Ascending aorta (tissue), 2 donors: Measurements from ENCODE around the gene STK32B. TPM values are rescaled to one million over a fixed set of nuclear protein-coding genes. Genes with fewer than 3 reads are reported as not detected.

Source experiments
- DNase-seq, 2 donors: peaks; one replicate each; pipeline ENCODE4 v3.0.0-alpha.2; 2019; ENCODE audit warnings: low spot score in 2 of 2
- H3K27ac ChIP-seq, 2 donors: fragments of 200-600 bp; sonication (generic); one replicate each; pipeline ENCODE4 v1.5.1; 2016 to 2017; ENCODE audit warnings: mild to moderate bottlenecking in 1 of 2
- H3K27me3 ChIP-seq: fragments of 200-600 bp; sonication (generic); one replicate; pipeline ENCODE4 v1.5.1; 2017
- H3K36me3 ChIP-seq, 2 donors: fragments of 200-600 bp; sonication (generic); one replicate each; pipeline ENCODE4 v1.5.1; 2016
- H3K4me1 ChIP-seq, 2 donors: fragments of 200-600 bp; sonication (generic); one replicate each; pipeline ENCODE4 v1.5.1; 2016 to 2017; ENCODE audit warnings: mild to moderate bottlenecking in 1 of 2
- H3K4me3 ChIP-seq, 2 donors: fragments of 200-600 bp; sonication (generic); one replicate each; pipeline ENCODE4 v1.5.1; 2016 to 2017; ENCODE audit warnings: mild to moderate bottlenecking in 1 of 2
- H3K9me3 ChIP-seq, 2 donors: fragments of 200-600 bp; sonication (generic); one replicate each; pipeline ENCODE4 v1.5.1; 2016
- intact Hi-C: fragments of 100-400 bp; cut with DNase I; formaldehyde crosslinking; loops from one replicate; pipeline ENCODE4 v1.15.1; 2023
- total RNA-seq: library from RNA; depleted of rRNA; stranded (reverse); fragments of >200 nt; gene quantifications from one replicate; pipeline ENCODE4 v1.1.0, GENCODE V29; 2016
- TF ChIP-seq, protein P1 (sequence below), 3 experiments: fragments of 200-600 bp in 2 of 3; fragments of 450-650 bp in 1 of 3; sonication (generic) in 2 of 3; IDR thresholded peaks; one replicate each; pipeline ENCODE4 v1.5.1; 2016 to 2019; ENCODE audit warnings: antibody characterized with exemption in 3 of 3, mild to moderate bottlenecking in 1 of 3, moderate library complexity in 1 of 3

The STK32B gene
- total RNA-seq, 1 donor from 2014 or later = 2.3 TPM

DNA sequence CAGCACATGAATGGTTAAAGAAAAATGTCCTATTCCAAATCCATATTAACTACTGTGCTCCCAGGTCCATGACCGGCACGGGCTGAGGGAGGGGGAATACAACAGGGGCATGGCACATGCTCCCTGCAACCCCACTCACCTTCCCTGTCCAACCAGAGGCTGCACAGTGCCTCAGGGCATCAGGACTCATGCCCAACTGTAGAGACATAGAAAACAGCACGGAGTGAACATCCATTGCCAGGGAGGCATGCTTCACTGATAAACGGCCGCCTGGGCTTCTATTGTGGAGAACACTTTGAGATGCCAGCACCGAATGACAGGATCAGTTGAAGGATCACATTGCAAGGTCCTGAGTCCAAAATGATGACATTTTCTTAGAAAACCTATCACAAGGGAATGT lies 140.6 kb downstream of the STK32B start:
- Histone ChIP-seq H3K27me3 (no peaks in the 10 kb centered on the region), H3K27ac (no peak overlapping the region), H3K9me3 (no peaks in the 10 kb centered on the region), H3K4me1 (no peaks in the 10 kb centered on the region), H3K36me3 (no peaks in the 10 kb centered on the region), H3K4me3 (no peak overlapping the region)
- intact Hi-C loops = no loop called here
- TF ChIP-seq, protein P1, sequence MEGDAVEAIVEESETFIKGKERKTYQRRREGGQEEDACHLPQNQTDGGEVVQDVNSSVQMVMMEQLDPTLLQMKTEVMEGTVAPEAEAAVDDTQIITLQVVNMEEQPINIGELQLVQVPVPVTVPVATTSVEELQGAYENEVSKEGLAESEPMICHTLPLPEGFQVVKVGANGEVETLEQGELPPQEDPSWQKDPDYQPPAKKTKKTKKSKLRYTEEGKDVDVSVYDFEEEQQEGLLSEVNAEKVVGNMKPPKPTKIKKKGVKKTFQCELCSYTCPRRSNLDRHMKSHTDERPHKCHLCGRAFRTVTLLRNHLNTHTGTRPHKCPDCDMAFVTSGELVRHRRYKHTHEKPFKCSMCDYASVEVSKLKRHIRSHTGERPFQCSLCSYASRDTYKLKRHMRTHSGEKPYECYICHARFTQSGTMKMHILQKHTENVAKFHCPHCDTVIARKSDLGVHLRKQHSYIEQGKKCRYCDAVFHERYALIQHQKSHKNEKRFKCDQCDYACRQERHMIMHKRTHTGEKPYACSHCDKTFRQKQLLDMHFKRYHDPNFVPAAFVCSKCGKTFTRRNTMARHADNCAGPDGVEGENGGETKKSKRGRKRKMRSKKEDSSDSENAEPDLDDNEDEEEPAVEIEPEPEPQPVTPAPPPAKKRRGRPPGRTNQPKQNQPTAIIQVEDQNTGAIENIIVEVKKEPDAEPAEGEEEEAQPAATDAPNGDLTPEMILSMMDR (IDR thresholded peaks at IDR 0.05) = no peak
- no peak for DNase-seq

DNA sequence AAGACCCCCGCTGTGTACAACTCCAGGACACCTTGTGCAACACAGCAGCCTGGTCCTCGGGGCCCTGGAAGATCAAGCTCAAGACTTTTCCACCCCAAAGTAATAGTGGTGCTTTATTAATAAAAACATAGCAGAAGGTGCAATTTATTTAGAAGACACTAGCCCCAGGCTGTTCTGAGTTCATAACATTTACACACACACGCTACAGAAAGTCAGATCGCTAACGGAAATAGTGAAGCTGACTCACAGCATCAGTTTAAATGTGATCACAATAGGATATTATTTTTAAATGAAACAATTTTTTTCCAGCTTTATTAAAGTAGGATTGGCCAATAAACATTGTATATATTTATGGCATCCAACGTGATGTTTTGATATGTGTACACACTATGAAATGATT lies 141.0 kb downstream of the STK32B start:
- intact Hi-C loops = no loop called here
- no peaks in the 10 kb centered on the region for H3K27me3 ChIP-seq

GRCh38 chr4:5192678-5193077 lies 141.4 kb downstream of the STK32B start:
- TF ChIP-seq, protein P1 (IDR thresholded peaks at IDR 0.05) = no peak
- Histone ChIP-seq H3K9me3 (no peaks in the 10 kb centered on the region), H3K36me3 (no peaks in the 10 kb centered on the region), H3K27ac (no peak overlapping the region), H3K4me3 (no peak overlapping the region), H3K4me1 (no peaks in the 10 kb centered on the region), H3K27me3 (no peaks in the 10 kb centered on the region)
- DNase-seq = no peak
- intact Hi-C loops = no loop called here

More for the DNA sequence above, 141.0 kb downstream of the STK32B start:
- H3K36me3 ChIP-seq = no peaks in the 10 kb centered on the region
- TF ChIP-seq, protein P1 (IDR thresholded peaks at IDR 0.05) = no peak
- H3K27ac ChIP-seq = no peak overlapping the region
- no peak overlapping the region for H3K4me3 ChIP-seq
- no peaks in the 10 kb centered on the region for H3K9me3 ChIP-seq
- H3K4me1 ChIP-seq = no peaks in the 10 kb centered on the region
- DNase-seq = no peak

DNA sequence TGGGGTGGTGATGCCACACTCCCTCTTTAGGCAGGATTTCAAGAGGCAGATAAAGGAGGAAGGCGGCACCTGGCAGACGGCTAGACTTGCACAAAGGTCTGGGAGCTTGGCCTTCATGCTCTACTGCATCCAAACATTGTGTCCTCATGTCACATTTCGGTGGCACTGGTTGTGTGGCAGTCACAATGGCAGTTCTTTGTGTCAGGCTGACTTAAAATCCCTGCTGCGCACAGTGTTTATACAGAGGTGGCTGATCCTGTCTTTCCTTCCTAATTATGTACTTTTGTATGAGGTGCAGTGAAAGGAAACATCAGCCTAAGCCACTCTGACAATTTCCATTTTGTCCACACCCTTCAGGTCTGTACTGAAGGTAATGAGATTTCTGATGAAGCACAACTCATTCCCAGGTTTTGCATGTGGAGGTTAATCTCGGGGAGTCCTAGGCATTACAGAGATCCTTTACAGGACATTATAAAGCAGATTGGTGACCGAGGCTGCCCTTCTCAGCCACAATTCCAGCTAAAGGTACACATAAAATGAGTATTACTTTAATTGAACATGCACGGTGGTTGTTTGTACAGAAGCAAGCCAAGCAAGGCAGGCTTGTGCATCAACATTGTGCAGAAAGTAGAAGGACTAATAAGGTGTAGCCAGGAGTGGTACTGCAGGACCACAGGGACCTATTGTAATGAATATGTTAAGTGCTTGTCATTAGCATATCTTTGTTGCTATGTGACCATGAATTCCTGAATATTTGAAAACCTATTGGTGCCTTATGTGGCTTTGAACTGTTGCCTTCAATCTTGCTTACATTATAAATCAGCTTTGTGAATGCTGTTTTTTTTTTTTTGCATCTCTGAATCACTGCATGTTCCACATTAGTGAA lies 147.6 kb downstream of the STK32B start:
- TF ChIP-seq, protein P1 (IDR thresholded peaks at IDR 0.05) = no peak
- no peaks in the 10 kb centered on the region for H3K4me1 ChIP-seq
- intact Hi-C loops = no loop called here

DNA sequence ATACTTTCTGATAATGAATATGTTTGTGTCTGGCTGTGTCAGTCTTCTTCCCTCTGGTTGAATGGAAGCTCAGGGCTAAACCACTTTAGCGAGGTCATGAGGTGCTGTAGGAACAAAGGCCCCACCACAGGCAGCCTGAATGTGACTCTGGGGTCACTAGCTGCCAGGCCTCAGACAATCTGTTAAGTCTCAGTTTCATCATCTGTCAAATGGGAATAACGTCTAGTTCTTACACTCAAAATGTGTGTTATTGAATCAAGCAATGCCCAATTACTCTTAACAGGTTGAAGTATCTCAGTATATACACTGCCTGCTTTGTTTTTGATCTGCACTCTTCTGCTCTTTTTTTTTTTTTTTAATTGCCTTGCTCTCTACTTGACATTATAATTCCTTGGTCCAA lies 148.6 kb downstream of the STK32B start:
- intact Hi-C loops = no loop called here
- Histone ChIP-seq H3K27me3 (no peaks in the 10 kb centered on the region), H3K36me3 (no peaks in the 10 kb centered on the region), H3K9me3 (no peaks in the 10 kb centered on the region), H3K4me3 (no peak overlapping the region), H3K27ac (no peak overlapping the region), H3K4me1 (no peaks in the 10 kb centered on the region)
- TF ChIP-seq, protein P1 (IDR thresholded peaks at IDR 0.05) = no peak
- DNase-seq = no peak

More for the DNA sequence above, 147.6 kb downstream of the STK32B start:
- no peak overlapping the region for H3K27ac ChIP-seq
- H3K4me3 ChIP-seq = no peak overlapping the region
- no peaks in the 10 kb centered on the region for H3K36me3 ChIP-seq
- no peaks in the 10 kb centered on the region for H3K27me3 ChIP-seq
- H3K9me3 ChIP-seq = no peaks in the 10 kb centered on the region
- DNase-seq = no peak
